MG63 (cell line): ENCODE data around the gene HPS5. TPM values are rescaled to one million over a fixed set of nuclear protein-coding genes. Genes with fewer than 3 reads are reported as not detected.
A peak's percentile ranks its signal among the peaks of the same experiment; 100 is the strongest.
"Not testable (repeated sequence)": the region's sequence is repeated elsewhere in the genome, so short reads cannot be mapped to it uniquely, and the experiment has no call there.

Experiments
- DNase-seq: peaks from one replicate; pipeline ENCODE4 v3.0.0-alpha.2; 2020
- H3K27me3 ChIP-seq: fragments of 250-450 bp; sonication (Bioruptor Pico); 2 replicates; pipeline ENCODE4 v1.5.1; 2020; ENCODE audit warnings: mild to moderate bottlenecking, moderate library complexity
- H3K36me3 ChIP-seq: fragments of 250-450 bp; sonication (Bioruptor Pico); 2 replicates; pipeline ENCODE4 v1.5.1; 2020; ENCODE audit warnings: mild to moderate bottlenecking, moderate library complexity
- H3K4me3 ChIP-seq: fragments of 250-450 bp; sonication (Bioruptor Pico); 2 replicates; pipeline ENCODE4 v1.5.1; 2020; ENCODE audit warnings: mild to moderate bottlenecking, moderate library complexity
- H3K9me3 ChIP-seq: fragments of 250-450 bp; sonication (Bioruptor Pico); 2 replicates; pipeline ENCODE4 v1.5.1; 2020; ENCODE audit warnings: mild to moderate bottlenecking, moderate library complexity
- total RNA-seq: library from RNA; depleted of rRNA; stranded (reverse); fragments of >200 nt; shearing (Covaris generic); gene quantifications from 2 replicates; pipeline ENCODE4 v1.2.3, GENCODE V29; 2014; ENCODE audit warnings: low replicate concordance

HPS5 gene
- total RNA-seq, 1 experiment from 2014 or later, result 13.2 TPM

GRCh38 chr11:18323881-18324280, 1.9 kb upstream of the HPS5 start:
- H3K9me3 ChIP-seq, DNase-seq, H3K27me3 ChIP-seq: not testable (repeated sequence)
- Histone ChIP-seq H3K36me3 (peaks cover 11% of the 10 kb centered on the region), H3K4me3 (peak overlapping the region; percentile 85; the same call in 1 of the 2 replicates)

GRCh38 chr11:18322818-18323570, 1.1 kb upstream of the HPS5 start:
- Histone ChIP-seq H3K36me3 (peaks cover 10% of the 10 kb centered on the region; the same call in 1 of the 2 replicates), H3K4me3 (peak overlapping the region; percentile 85), H3K27me3 (no peaks in the 10 kb centered on the region), H3K9me3 (no peaks in the 10 kb centered on the region)
- no peak for DNase-seq

GRCh38 chr11:18321578-18321968, 367 bp downstream of the HPS5 start:
- Histone ChIP-seq H3K9me3 (no peaks in the 10 kb centered on the region), H3K36me3 (peaks cover 8% of the 10 kb centered on the region; the same call in 1 of the 2 replicates), H3K27me3 (no peaks in the 10 kb centered on the region), H3K4me3 (peak overlapping the region; percentile 85)
- DNase-seq, result no peak

- DNase-seq, result no peak
- Histone ChIP-seq H3K4me3 (peak overlapping the region; percentile 85), H3K36me3 (peaks cover 7% of the 10 kb centered on the region; the same call in 1 of the 2 replicates), H3K27me3 (no peaks in the 10 kb centered on the region), H3K9me3 (no peaks in the 10 kb centered on the region)
Measured at GRCh38 chr11:18320617-18321016, 1.3 kb downstream of the HPS5 start.

- Histone ChIP-seq H3K4me3 (no peak overlapping the region), H3K36me3 (peaks cover 3% of the 10 kb centered on the region; the same call in 1 of the 2 replicates), H3K9me3 (no peaks in the 10 kb centered on the region), H3K27me3 (no peaks in the 10 kb centered on the region)
- no peak for DNase-seq
Measured at GRCh38 chr11:18319914-18320313, 2.0 kb downstream of the HPS5 start.

GRCh38 chr11:18317551-18317950, 4.4 kb downstream of the HPS5 start:
- Histone ChIP-seq H3K4me3 (no peak overlapping the region), H3K27me3 (no peaks in the 10 kb centered on the region), H3K36me3 (no peaks in the 10 kb centered on the region), H3K9me3 (no peaks in the 10 kb centered on the region)
- DNase-seq, result no peak

GRCh38 chr11:18315893-18316292, 6.0 kb downstream of the HPS5 start:
- no peak for DNase-seq
- no peaks in the 10 kb centered on the region for H3K9me3 ChIP-seq
- no peaks in the 10 kb centered on the region for H3K36me3 ChIP-seq
- H3K27me3 ChIP-seq, result no peaks in the 10 kb centered on the region
- H3K4me3 ChIP-seq, result no peak overlapping the region

GRCh38 chr11:18314784-18315523, 7.0 kb downstream of the HPS5 start:
- no peak for DNase-seq
- Histone ChIP-seq H3K9me3 (no peaks in the 10 kb centered on the region), H3K27me3 (no peaks in the 10 kb centered on the region), H3K36me3 (no peaks in the 10 kb centered on the region), H3K4me3 (no peak overlapping the region)

GRCh38 chr11:18313965-18314763, 7.8 kb downstream of the HPS5 start:
- H3K9me3 ChIP-seq, result no peaks in the 10 kb centered on the region
- no peak for DNase-seq
- H3K36me3 ChIP-seq, result no peaks in the 10 kb centered on the region
- no peaks in the 10 kb centered on the region for H3K27me3 ChIP-seq
- H3K4me3 ChIP-seq, result no peak overlapping the region

- no peak for DNase-seq
- no peak overlapping the region for H3K4me3 ChIP-seq
Measured at GRCh38 chr11:18312663-18313420, 9.1 kb downstream of the HPS5 start.

GRCh38 chr11:18312012-18312411, 9.9 kb downstream of the HPS5 start:
- H3K27me3 ChIP-seq, result no peaks in the 10 kb centered on the region
- H3K9me3 ChIP-seq, result no peaks in the 10 kb centered on the region
- no peak for DNase-seq
- H3K4me3 ChIP-seq, result no peak overlapping the region
- no peaks in the 10 kb centered on the region for H3K36me3 ChIP-seq

More at GRCh38 chr11:18312663-18313420, 9.1 kb downstream of the HPS5 start:
- H3K36me3 ChIP-seq, result no peaks in the 10 kb centered on the region
- no peaks in the 10 kb centered on the region for H3K9me3 ChIP-seq
- no peaks in the 10 kb centered on the region for H3K27me3 ChIP-seq

- peaks cover 2% of the 10 kb centered on the region; the same call in 1 of the 2 replicates for H3K36me3 ChIP-seq
- DNase-seq, result no peak
Measured at GRCh38 chr11:18310800-18311340, 11.1 kb downstream of the HPS5 start.

GRCh38 chr11:18309691-18310090, 12.2 kb downstream of the HPS5 start:
- Histone ChIP-seq H3K36me3 (peaks cover 2% of the 10 kb centered on the region), H3K9me3 (no peaks in the 10 kb centered on the region), H3K4me3 (no peak overlapping the region), H3K27me3 (no peaks in the 10 kb centered on the region)
- no peak for DNase-seq

More at GRCh38 chr11:18310800-18311340, 11.1 kb downstream of the HPS5 start:
- Histone ChIP-seq H3K4me3 (no peak overlapping the region), H3K27me3 (no peaks in the 10 kb centered on the region), H3K9me3 (no peaks in the 10 kb centered on the region)

GRCh38 chr11:18308242-18308641, 13.7 kb downstream of the HPS5 start:
- Histone ChIP-seq H3K9me3 (no peaks in the 10 kb centered on the region), H3K4me3 (no peak overlapping the region), H3K27me3 (no peaks in the 10 kb centered on the region), H3K36me3 (peaks cover 2% of the 10 kb centered on the region)
- no peak for DNase-seq

- no peaks in the 10 kb centered on the region for H3K9me3 ChIP-seq
- H3K36me3 ChIP-seq, result peaks cover 2% of the 10 kb centered on the region
- DNase-seq, result no peak
- no peaks in the 10 kb centered on the region for H3K27me3 ChIP-seq
- H3K4me3 ChIP-seq, result no peak overlapping the region
Measured at GRCh38 chr11:18307461-18308139, 14.3 kb downstream of the HPS5 start.
